HG03108 (cell line): ENCODE measurements around the gene C1orf216.
"Not testable (repeated sequence)": the region's sequence is repeated elsewhere in the genome, so short reads cannot be mapped to it uniquely, and the experiment has no call there.

ENCODE experiments used
- ATAC-seq: cut with Tn5 transposase; IDR thresholded peaks from one replicate; pipeline ENCODE4 v1.9.1; 2021; ENCODE audit warnings: moderate library complexity; ENCODE audit not compliant: unreplicated experiment

Gene C1orf216

GRCh38 chr1:35718492-35719336, at the start of gene C1orf216:
Gene C1orf216 (minus strand): TSS chr1:35718884. CDS start chr1:35716321, 2,563 bp downstream.
- no peak for ATAC-seq

DNA sequence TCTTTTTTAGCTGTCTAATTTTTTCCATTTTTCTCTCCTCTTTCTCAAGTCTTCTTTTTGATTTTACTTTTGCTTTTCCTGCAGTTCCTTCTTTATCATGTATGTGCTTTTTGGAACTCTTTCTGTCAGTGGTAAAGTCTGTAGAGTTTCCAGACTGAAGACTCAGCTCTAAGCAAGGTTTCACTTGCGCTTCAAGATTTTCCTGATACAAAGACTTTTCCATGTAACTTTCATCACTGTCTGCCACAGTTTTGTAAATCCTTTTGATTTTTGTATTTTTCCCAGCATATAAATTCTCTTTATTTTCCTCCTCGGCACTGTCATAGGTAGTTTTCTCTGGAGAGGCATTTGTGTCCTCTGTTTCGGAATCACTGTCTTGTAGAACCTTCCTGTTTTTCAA, 45.6 kb upstream of the C1orf216 start:
- no peak for ATAC-seq

GRCh38 chr1:35763201-35763600, 44.5 kb upstream of the C1orf216 start:
- no peak for ATAC-seq

DNA sequence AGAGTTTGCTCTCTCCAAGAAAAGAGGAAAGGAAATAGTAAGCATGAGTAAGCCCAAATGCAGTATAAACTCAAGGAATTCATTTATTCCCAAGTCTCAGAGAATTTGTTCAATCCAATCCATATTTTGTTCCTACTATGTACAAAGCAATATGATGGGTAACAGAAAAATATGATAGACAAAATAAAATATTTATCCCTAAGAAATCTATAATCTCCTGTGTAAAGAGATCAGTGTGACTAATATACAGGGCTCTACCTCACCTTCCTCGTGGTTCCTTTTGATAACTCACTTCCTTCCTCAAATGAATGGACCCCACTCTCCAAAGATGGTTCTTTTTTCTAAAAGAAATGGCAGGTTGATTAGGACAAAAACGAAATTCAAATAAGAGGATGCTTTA, 43.5 kb upstream of the C1orf216 start:
- no peak for ATAC-seq

DNA sequence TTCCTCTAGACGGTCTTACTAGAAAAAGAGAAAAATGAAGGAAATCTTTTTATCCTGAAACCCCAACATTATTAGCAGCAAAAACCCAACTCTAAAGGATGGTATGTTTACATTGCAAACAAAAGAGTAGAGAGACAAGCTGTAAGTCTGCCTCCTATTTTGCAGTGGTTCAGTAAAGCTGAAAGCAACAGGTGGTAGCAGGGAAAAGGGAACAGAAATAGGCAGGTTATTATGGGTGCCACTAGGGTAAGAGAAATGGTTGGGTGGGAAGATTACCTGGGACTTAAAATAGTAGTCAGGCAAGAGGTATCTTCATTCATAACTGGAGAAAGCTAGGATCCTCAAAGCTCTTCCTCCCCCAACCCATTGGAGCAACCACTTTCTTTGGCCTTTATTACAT, 37.4 kb upstream of the C1orf216 start:
- ATAC-seq: no peak

DNA sequence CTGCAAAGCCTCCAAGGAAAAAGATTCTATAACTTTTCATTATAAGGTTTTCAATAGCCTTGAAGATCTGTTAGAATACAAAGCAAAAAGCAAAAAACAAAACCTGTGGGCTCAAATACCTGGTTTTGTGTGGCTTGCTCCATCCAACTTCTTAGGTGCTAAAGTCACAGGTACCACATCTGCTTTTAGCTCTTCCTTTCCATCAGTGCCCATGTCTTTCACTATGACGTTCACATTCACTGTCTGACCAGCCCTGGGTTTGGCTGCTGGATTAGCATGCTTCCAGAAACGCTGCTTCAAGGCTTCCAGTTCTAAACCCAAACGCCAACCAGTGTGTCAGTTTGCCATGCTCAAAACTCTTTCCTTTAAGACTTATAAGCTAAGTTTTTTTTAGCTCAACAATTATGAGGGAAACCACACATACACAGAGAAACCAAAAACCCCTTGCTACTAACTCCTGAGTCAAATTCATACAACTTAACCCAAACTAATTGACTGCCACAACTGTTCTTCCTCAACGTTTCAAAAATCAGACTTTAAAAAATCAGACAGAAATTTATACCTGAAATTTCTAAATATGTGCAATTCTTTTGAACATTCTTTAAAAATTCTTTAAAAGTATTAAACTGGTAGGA, 35.1 kb upstream of the C1orf216 start:
- ATAC-seq: no peak

GRCh38 chr1:35748326-35748725, 29.6 kb upstream of the C1orf216 start:
- ATAC-seq: no peak

DNA sequence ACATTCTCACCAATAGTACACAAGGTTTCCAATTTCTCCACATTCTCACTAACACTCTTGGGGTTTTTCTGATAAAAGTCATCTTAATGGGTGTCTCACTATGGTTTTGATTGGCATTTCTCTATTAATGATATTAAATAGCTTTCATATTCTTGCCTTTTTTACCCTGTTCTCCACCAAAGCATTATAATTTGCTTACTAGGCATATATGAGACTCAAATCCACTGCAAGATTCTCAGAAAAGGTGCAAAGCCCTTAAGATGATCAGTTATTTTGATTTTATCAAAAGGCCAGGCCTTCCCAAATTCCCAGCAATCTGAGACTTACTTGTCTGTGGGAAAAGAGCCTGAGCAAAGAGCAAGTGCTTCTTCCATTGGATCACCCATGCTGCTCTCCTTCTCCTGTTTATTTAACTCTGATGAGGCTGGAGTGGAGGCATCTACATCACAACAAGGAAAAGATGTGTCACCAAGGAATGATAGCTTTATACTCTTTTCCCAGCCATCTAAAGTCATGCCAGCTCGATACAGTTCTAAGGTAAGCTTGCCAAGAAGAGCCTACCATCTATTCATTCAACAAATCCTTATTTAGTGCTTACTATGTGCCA, 26.5 kb upstream of the C1orf216 start:
- no peak for ATAC-seq

DNA sequence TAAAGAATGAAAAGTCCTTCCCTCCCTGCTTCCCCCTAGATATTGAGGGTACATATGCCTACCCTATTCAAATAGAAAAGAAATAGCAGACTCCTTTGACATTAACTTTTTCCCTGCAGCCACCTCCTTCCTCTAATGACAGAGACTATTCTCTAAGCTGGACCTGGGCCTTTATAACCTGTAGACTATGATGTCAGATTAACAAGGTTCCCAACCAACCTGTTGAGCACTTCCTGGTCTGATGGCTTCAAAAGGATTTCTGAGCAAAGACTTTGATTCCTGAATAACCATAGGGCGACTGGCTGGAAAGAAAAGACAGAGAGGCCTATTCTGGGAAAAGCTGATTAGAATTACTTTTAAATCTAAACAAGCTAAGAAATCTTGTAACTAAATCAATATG, 18.4 kb upstream of the C1orf216 start:
- ATAC-seq: no peak

GRCh38 chr1:35727434-35728040, 8.9 kb upstream of the C1orf216 start:
- no peak for ATAC-seq

- no peak for ATAC-seq
Measured at GRCh38 chr1:35726450-35727433, 8.1 kb upstream of the C1orf216 start.

DNA sequence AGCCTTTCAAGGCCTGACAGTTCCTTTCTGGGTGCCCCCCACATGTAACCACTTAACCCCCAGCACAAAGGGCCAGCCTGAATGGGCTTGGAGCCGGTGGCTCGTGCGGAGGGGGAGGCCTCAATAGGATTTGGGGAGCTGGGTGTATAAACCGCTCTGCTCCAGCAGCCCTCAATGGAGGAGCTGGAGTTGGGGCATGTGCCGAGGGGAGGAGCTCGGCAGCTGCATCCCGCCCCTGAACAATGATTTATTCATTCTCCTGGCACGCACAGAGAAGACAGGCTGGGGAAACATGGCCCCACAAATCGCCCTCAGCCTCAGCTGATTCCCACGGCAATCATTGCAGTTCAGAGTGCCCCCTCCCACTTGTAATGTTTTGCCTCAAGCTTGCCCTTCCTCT, 6.9 kb upstream of the C1orf216 start:
- no peak for ATAC-seq

DNA sequence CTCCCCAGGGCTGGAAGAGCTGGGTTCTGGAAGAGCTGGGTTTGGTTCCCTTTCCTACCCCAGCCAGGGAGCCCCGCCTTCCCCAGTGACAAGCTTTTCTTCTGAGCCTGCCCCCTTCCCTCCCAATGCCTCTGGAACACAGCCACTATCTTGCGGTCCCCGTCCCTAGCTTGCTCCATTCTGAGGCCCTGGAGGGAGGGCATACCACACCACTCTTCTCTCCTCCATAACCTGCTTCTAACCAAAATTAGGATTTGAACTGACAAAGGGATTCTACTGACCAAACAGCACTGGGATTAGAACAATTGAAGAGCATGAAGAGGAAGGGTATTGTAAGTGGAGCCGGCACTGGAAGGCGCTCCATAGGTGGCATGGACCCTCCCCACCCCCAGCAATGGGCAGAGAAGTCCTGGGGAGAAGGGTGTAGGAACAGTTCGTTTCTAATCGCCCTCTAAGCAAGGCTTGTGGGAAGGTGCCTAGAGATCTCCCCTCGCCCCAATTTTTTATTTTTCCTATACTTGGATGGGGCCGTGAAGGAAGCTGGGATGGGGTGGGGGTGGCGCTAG, 690 bp downstream of the C1orf216 start:
- no peak for ATAC-seq

- ATAC-seq: no peak
Measured at GRCh38 chr1:35715568-35716002, 3.1 kb downstream of the C1orf216 start.

DNA sequence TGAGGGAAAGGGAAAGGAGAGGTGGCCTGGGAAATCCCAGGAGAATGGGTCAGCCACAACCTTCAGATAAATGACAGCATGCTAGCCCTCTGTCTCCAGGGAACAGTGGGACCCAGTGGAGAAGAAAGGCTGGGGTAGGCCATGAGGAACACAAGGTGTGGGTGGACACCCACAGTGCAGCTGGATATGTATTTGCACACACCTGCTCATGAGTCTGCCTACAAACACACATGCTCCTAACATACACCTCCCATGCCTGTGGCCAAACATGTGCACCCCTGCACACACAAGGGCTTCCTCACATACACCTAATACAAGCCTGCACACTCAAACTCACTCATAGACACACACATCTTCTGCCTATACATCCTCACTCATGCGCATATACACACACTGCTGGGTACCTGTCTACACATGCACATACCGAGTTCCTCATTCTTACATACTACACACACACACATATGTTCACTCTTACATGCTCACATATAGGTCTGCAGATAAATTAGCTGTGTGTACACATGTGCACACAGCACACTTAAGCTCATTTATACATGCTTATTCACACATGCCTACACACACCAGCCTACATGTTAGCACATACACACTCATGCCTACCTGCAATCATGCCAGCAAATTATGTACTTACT, 3.6 kb downstream of the C1orf216 start:
- ATAC-seq: no peak

- not testable (repeated sequence) for ATAC-seq
Measured at GRCh38 chr1:35711098-35711497, 7.6 kb downstream of the C1orf216 start.

GRCh38 chr1:35708952-35709351, 9.7 kb downstream of the C1orf216 start:
- no peak for ATAC-seq

DNA sequence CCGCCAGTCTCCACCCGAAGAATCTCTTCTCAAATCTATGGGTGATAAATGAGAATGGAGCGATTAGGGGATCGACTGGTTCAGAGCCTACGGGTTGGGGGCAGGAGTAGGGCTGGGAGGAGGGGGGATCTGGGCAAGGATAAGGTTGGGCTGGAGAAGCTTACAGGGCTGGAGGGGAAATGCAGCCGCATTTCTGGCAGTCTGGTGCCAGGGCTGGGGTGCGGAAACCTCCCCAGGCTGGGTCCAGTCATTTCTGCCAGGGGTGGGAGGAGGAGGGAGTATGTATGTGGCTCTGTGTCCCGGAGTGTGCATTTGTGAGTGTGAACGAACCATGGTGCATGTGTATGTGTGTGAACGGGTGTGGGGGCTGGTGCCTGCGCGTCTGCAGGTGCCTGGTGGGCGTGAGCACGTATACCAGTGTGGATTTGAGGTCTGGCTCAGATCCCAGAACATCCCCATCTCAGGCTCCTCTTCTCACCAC, 10.2 kb downstream of the C1orf216 start:
- no peak for ATAC-seq
